HepG2 (cell line): ENCODE measurements around the gene CTSW. TPM values are rescaled to one million over a fixed set of nuclear protein-coding genes. Genes with fewer than 3 reads are reported as not detected.
A peak's percentile ranks its signal among the peaks of the same experiment; 100 is the strongest.

Experiments
- AGO2 ChIP-seq: fragments of 200-400 bp; formaldehyde crosslinking; optimal IDR thresholded peaks from 2 replicates; pipeline ENCODE3; 2017; ENCODE audit warnings: mild to moderate bottlenecking, low read depth, low read length, moderate library complexity
- CBFB ChIP-seq: sonication (generic); formaldehyde crosslinking; IDR thresholded peaks from 2 replicates; pipeline ENCODE4 v1.4.0; 2020; ENCODE audit warnings: missing genetic modification reagents
- JUND ChIP-seq: sonication (generic); formaldehyde crosslinking; IDR thresholded peaks from 2 replicates; pipeline ENCODE4 v1.8.0; 2022; ENCODE audit warnings: mild to moderate bottlenecking, missing genetic modification reagents
- MAFK ChIP-seq, 2 experiments: IDR thresholded peaks in 1 of 2; conservative IDR thresholded peaks in 1 of 2; 2 replicates each; pipeline ENCODE4 v1.6.1; 2011; ENCODE audit warnings: improper control_type of control experiment in 2 of 2, low read length in 2 of 2
- PPARG ChIP-seq: conservative IDR thresholded peaks from 2 replicates; pipeline ENCODE4 v1.6.1; 2016; ENCODE audit warnings: missing biosample characterization, missing genetic modification reagents
- ZNF180 ChIP-seq: sonication (generic); formaldehyde crosslinking; IDR thresholded peaks from 2 replicates; pipeline ENCODE4 v1.4.0; 2020; ENCODE audit warnings: low read depth, missing genetic modification reagents, borderline replicate concordance
- ZNF263 ChIP-seq: sonication (generic); formaldehyde crosslinking; IDR thresholded peaks from 2 replicates; pipeline ENCODE4 v1.4.0; 2020; ENCODE audit warnings: missing genetic modification reagents
- ZNF292 ChIP-seq: sonication (generic); formaldehyde crosslinking; IDR thresholded peaks from 2 replicates; pipeline ENCODE4 v1.8.1; 2022; ENCODE audit warnings: mild to moderate bottlenecking, low read depth, missing genetic modification reagents, borderline replicate concordance
- ZNF317 ChIP-seq: sonication (generic); formaldehyde crosslinking; IDR thresholded peaks from 2 replicates; pipeline ENCODE4 v1.5.0; 2020; ENCODE audit warnings: mild to moderate bottlenecking, missing genetic modification reagents
- ZNF333 ChIP-seq: sonication (generic); formaldehyde crosslinking; IDR thresholded peaks from 2 replicates; pipeline ENCODE4 v1.4.0; 2020; ENCODE audit warnings: mild to moderate bottlenecking, missing genetic modification reagents, borderline replicate concordance
- ZNF441 ChIP-seq: sonication (generic); formaldehyde crosslinking; IDR thresholded peaks from 2 replicates; pipeline ENCODE4 v1.7.0; 2021; ENCODE audit warnings: missing genetic modification reagents, borderline replicate concordance
- ZNF451 ChIP-seq: sonication (generic); formaldehyde crosslinking; IDR thresholded peaks from 2 replicates; pipeline ENCODE4 v1.5.0; 2020; ENCODE audit warnings: mild to moderate bottlenecking, missing genetic modification reagents
- polyA plus RNA-seq, 8 experiments: library from polyadenylated mRNA; depleted of rRNA in 3 of 8; stranded (reverse) in 7 of 8; unstranded in 1 of 8; fragments of >200 nt; fragmentation: Illumina TruSeq in 4 of 8; extraction: Trizol in 4 of 8; gene quantifications; 2 replicates each; pipeline versions ENCODE4 v1.2.1 to v1.2.3, GENCODE V29; 2011 to 2016; ENCODE audit warnings: low read depth in 4 of 8, missing spikeins in 1 of 8, mixed read lengths in 1 of 8; ENCODE audit not compliant: insufficient read depth in 1 of 8
- total RNA-seq, 5 experiments: library from RNA; depleted of rRNA; stranded (reverse); fragments of >200 nt; fragmentation: Illumina TruSeq; extraction: Trizol; gene quantifications; 2 replicates each; pipeline ENCODE4 v1.2.3, GENCODE V29; 2016; ENCODE audit warnings: low read depth in 1 of 5
- TF ChIP-seq, protein P1 (sequence below): sonication (generic); formaldehyde crosslinking; IDR thresholded peaks from 2 replicates; pipeline ENCODE4 v1.4.0; 2020; ENCODE audit warnings: missing genetic modification reagents, borderline replicate concordance
- TF ChIP-seq, protein P2 (sequence below): sonication (generic); formaldehyde crosslinking; IDR thresholded peaks from 2 replicates; pipeline ENCODE4 v1.5.1; 2020; ENCODE audit warnings: missing genetic modification reagents, mild to moderate bottlenecking, borderline replicate concordance
- TF ChIP-seq, protein P3 (sequence below): sonication (generic); formaldehyde crosslinking; IDR thresholded peaks from 2 replicates; pipeline ENCODE4 v1.4.0; 2020; ENCODE audit warnings: mild to moderate bottlenecking, missing genetic modification reagents
- TF ChIP-seq, protein P4 (sequence below): sonication (generic); formaldehyde crosslinking; IDR thresholded peaks from 2 replicates; pipeline ENCODE4 v1.4.0; 2020; ENCODE audit warnings: missing genetic modification reagents, borderline replicate concordance
- TF ChIP-seq, protein P5 (sequence below): sonication (generic); formaldehyde crosslinking; IDR thresholded peaks from 2 replicates; pipeline ENCODE4 v1.8.0; 2022; ENCODE audit warnings: missing genetic modification reagents, mild to moderate bottlenecking, inconsistent platforms, borderline replicate concordance

Gene CTSW
- total and polyA plus RNA-seq, 2 of the 13 experiments (the other 11 are each of a cell fraction or from before 2014, with no cell fraction given) = 0.09 TPM; not detected in 1

DNA sequence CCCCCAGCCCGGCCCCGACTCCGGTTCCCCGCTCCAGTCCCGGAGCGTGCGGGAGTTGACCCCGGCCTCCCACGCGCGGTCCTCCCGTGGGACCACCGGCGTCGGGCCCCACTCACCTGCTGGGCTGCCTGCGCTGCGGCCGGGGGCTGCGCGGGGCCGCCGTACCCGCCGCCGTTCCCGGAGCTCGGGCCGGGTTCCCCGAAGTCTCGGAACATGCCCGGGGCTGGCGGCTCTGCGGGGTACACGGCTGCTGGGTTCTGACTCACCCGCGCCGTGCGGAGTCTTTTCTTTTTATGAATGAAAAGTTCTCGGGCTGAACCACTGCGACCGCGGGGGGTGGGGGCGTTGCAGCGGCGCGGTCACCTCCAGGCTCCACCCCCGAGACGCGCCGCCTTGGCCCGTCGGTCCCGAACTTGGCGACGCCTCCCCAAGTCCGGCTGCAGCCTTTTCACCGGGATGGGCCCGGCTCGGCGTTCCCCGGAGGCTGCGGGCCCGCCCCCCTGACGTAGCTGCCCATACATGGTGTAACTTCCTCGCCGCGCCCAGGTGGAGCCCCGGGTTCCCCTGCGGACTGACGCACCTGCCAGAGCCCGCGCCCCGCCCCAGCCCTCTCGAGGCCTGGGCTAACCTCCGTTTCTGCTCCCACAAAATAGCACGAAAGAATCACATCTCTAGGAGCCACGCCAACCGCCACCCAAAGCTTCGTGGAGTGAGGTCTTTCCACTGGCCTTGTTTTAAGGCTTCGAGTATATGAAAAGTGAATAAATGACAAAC lies 20.7 kb downstream of the CTSW start, which contains the start of gene FOSL1 (continued):
- TF ChIP-seq AGO2 (peak; percentile 11), ZNF333 (CRISPR knock-in tag) (no peak), ZNF441 (CRISPR knock-in tag) (no peak), JUND (no peak), ZNF317 (CRISPR knock-in tag) (no peak), MAFK (conservative IDR thresholded peaks at IDR 0.05 in 1 of 2, IDR thresholded peaks at IDR 0.05 in 1 of 2; ENCODE audit: low read length in 2 of 2) (no peak), ZNF292 (no peak), PPARG (no peak), ZNF180 (no peak), ZNF263 (CRISPR knock-in tag) (no peak), ZNF451 (CRISPR knock-in tag) (no peak), CBFB (CRISPR knock-in tag) (peak; percentile 50; the same call in 1 of the 2 replicates)
- TF ChIP-seq, protein P1, sequence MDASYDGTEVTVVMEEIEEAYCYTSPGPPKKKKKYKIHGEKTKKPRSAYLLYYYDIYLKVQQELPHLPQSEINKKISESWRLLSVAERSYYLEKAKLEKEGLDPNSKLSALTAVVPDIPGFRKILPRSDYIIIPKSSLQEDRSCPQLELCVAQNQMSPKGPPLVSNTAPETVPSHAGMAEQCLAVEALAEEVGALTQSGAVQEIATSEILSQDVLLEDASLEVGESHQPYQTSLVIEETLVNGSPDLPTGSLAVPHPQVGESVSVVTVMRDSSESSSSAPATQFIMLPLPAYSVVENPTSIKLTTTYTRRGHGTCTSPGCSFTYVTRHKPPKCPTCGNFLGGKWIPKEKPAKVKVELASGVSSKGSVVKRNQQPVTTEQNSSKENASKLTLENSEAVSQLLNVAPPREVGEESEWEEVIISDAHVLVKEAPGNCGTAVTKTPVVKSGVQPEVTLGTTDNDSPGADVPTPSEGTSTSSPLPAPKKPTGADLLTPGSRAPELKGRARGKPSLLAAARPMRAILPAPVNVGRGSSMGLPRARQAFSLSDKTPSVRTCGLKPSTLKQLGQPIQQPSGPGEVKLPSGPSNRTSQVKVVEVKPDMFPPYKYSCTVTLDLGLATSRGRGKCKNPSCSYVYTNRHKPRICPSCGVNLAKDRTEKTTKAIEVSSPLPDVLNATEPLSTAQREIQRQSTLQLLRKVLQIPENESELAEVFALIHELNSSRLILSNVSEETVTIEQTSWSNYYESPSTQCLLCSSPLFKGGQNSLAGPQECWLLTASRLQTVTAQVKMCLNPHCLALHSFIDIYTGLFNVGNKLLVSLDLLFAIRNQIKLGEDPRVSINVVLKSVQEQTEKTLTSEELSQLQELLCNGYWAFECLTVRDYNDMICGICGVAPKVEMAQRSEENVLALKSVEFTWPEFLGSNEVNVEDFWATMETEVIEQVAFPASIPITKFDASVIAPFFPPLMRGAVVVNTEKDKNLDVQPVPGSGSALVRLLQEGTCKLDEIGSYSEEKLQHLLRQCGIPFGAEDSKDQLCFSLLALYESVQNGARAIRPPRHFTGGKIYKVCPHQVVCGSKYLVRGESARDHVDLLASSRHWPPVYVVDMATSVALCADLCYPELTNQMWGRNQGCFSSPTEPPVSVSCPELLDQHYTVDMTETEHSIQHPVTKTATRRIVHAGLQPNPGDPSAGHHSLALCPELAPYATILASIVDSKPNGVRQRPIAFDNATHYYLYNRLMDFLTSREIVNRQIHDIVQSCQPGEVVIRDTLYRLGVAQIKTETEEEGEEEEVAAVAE (CRISPR knock-in tag) = no peak
- TF ChIP-seq, protein P2, sequence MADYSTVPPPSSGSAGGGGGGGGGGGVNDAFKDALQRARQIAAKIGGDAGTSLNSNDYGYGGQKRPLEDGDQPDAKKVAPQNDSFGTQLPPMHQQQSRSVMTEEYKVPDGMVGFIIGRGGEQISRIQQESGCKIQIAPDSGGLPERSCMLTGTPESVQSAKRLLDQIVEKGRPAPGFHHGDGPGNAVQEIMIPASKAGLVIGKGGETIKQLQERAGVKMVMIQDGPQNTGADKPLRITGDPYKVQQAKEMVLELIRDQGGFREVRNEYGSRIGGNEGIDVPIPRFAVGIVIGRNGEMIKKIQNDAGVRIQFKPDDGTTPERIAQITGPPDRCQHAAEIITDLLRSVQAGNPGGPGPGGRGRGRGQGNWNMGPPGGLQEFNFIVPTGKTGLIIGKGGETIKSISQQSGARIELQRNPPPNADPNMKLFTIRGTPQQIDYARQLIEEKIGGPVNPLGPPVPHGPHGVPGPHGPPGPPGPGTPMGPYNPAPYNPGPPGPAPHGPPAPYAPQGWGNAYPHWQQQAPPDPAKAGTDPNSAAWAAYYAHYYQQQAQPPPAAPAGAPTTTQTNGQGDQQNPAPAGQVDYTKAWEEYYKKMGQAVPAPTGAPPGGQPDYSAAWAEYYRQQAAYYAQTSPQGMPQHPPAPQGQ (CRISPR knock-in tag) = no peak
- TF ChIP-seq, protein P3, sequence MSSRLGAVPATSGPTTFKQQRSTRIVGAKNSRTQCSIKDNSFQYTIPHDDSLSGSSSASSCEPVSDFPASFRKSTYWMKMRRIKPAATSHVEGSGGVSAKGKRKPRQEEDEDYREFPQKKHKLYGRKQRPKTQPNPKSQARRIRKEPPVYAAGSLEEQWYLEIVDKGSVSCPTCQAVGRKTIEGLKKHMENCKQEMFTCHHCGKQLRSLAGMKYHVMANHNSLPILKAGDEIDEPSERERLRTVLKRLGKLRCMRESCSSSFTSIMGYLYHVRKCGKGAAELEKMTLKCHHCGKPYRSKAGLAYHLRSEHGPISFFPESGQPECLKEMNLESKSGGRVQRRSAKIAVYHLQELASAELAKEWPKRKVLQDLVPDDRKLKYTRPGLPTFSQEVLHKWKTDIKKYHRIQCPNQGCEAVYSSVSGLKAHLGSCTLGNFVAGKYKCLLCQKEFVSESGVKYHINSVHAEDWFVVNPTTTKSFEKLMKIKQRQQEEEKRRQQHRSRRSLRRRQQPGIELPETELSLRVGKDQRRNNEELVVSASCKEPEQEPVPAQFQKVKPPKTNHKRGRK (CRISPR knock-in tag) = no peak
- TF ChIP-seq, protein P4, sequence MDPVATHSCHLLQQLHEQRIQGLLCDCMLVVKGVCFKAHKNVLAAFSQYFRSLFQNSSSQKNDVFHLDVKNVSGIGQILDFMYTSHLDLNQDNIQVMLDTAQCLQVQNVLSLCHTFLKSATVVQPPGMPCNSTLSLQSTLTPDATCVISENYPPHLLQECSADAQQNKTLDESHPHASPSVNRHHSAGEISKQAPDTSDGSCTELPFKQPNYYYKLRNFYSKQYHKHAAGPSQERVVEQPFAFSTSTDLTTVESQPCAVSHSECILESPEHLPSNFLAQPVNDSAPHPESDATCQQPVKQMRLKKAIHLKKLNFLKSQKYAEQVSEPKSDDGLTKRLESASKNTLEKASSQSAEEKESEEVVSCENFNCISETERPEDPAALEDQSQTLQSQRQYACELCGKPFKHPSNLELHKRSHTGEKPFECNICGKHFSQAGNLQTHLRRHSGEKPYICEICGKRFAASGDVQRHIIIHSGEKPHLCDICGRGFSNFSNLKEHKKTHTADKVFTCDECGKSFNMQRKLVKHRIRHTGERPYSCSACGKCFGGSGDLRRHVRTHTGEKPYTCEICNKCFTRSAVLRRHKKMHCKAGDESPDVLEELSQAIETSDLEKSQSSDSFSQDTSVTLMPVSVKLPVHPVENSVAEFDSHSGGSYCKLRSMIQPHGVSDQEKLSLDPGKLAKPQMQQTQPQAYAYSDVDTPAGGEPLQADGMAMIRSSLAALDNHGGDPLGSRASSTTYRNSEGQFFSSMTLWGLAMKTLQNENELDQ = no peak
- TF ChIP-seq, protein P5, sequence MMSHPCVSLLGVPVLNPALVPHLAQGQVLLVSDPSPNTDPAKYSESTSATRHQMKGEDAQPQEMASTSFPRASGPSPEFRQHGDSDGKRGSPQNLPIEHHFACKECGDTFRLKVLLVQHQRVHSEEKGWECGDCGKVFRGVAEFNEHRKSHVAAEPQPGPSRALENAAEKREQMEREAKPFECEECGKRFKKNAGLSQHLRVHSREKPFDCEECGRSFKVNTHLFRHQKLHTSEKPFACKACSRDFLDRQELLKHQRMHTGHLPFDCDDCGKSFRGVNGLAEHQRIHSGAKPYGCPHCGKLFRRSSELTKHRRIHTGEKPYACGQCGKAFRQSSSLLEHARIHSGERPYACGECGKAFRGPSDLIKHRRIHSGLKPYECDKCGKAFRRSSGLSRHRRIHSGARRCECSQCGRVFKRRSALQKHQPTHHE (CRISPR knock-in tag) = peak; percentile 78; the same call in 1 of the 2 replicates
